ENCODE data around the gene ZC4H2.

DNA sequence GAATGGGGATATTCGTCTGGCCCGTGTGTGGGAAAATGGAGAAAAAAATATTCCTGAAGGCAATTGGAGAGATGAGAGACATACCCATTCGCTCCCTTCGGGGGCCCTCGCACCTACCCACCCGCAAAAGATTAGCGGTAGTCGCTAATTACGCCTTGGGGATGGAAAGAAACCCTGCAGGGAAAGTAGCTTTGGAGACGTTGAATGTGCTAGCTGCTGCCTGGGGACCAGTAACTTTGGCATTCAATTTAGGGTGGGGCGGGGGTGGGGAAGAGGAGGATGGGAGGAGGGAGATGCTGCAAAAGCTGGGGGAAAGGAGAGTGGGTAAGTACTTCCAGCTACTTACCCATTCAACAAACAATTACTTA, 407 bp upstream of the ZC4H2 start:
- TF ChIP-seq GABPA (IDR thresholded peaks at IDR 0.05; ENCODE audit: low read depth) (no peak), POLR2AphosphoS5 (IDR thresholded peaks at IDR 0.05; ENCODE audit: low read depth) (no peak)
